GM12872 (cell line): ENCODE data around the gene HNMT.

Experiments
- TF ChIP-seq, protein P1 (sequence below): IDR thresholded peaks from 3 replicates; pipeline ENCODE4 v1.5.1; 2011; ENCODE audit warnings: low read depth, mild to moderate bottlenecking, low read length, moderate library complexity; ENCODE audit not compliant: insufficient read depth

The HNMT gene

DNA sequence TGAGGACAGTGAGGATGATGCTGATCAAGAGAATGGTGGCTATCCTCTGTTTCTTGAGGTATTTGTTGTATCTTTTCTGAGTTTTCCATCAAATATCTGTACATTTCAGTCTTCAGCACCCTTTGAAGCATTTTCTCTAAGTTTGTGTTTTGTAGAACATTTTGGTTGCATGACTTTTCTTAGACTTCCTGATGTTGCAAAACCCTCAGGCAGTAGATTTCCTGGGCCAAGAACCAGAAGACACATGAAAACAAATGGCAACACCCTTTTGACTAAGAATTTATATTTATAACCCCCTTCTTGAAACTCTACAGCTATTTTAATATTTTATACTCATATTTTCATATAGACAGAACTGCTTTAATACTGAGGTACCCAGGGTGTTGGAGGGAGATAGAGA lies 16.2 kb downstream of the HNMT start:
- TF ChIP-seq, protein P1, sequence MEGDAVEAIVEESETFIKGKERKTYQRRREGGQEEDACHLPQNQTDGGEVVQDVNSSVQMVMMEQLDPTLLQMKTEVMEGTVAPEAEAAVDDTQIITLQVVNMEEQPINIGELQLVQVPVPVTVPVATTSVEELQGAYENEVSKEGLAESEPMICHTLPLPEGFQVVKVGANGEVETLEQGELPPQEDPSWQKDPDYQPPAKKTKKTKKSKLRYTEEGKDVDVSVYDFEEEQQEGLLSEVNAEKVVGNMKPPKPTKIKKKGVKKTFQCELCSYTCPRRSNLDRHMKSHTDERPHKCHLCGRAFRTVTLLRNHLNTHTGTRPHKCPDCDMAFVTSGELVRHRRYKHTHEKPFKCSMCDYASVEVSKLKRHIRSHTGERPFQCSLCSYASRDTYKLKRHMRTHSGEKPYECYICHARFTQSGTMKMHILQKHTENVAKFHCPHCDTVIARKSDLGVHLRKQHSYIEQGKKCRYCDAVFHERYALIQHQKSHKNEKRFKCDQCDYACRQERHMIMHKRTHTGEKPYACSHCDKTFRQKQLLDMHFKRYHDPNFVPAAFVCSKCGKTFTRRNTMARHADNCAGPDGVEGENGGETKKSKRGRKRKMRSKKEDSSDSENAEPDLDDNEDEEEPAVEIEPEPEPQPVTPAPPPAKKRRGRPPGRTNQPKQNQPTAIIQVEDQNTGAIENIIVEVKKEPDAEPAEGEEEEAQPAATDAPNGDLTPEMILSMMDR, result no peak

DNA sequence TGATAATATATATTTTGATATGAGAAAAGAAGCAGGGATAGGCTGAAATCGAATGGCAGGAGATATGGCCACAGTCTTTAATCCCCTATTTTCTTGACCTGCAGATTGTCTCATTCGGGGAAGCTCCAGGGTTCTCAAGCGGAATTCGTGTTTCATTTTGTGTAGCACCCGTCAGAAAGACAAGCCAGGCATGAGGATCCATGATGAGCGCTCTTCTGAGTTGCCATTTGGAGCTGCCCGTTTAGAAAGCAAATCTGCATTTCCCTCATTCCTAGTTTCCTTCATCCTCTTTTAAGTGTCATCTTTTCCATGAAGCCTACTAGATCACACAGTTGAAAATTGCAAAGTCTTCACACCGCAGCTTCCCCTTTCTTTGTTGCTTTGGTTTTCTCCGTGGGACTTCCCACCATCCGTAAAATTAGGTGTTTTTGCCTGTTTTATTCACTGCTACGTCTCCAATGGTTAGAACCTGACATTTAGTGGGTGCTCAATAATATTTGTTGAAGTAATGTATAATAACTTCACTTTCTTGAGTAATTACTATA lies 16.9 kb downstream of the HNMT start:
- TF ChIP-seq, protein P1, result no peak

DNA sequence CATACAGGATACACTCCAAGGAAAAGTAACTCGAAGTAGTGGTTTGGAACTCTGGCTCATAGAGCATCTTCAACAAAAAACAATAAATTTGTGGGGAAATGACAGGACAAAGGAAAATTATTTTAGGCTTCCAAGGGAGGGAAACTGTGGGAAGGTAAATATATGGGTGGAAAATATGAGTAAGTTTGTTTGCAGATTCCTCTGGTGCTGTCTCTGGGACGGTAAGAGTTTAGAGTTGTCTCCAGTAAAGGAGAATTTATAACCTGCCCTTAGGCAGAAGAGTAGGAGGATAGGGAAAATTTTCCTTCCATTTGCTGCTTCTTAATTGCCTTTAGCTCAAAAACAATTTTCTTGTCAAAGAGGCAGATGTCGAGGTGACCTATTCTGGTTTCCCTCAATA lies 19.3 kb downstream of the HNMT start:
- TF ChIP-seq, protein P1, result no peak

DNA sequence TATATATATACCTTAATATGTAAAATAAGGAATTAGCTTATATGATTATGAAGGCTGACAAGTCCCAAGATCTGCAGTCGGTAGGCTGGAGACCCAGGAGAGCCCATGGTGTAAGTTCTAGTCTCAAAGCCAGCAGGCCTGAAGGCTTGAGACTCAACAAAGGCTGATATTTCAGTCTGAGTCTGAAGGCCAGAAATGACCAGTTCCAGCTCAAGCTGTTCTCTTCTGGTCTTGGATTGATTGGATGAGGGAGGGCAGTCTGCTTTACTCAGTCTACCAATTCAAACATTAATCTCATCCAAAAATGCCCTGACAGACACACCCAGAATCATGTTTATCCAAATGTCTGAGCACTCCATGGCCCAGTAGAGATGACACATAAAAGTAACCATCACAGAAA lies 22.0 kb downstream of the HNMT start:
- TF ChIP-seq, protein P1, result no peak

DNA sequence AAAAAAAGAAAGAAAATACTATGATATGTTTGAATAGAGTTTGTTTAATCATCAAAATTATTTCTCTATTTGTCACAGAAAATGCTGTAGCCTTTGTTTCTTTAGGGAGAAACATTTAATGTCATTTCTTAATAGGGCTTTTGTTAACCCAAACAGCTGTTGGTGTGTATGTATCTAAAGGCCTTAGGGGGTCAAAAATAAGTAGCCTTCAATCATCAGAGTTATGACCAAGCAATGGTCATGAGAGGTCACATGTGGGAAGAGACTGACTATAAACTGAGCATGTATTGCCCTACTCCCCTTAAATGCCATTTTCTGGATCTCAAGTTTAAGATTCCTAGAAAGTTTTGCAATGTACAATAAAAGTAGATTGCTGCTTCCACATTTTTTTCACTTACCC lies 22.7 kb downstream of the HNMT start:
- TF ChIP-seq, protein P1, result no peak

DNA sequence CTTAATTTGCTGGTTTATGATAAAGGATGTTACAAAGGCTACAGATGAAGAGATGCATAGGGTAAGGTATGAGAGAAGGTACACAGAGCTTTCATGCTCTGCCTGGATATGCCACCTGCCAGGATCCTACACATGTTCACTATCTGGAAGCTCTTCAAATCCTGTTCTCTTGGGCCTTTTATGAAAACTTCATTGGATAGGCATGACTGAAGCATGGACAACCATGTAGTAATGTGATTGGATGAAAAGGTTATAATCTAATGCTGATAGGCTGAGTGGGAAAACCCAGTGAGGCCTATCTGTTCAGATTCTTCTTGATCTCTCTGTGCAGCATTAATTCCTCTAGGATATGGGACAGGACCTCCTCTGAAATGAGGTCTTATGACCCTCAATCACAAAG lies 26.8 kb downstream of the HNMT start:
- TF ChIP-seq, protein P1, result no peak

DNA sequence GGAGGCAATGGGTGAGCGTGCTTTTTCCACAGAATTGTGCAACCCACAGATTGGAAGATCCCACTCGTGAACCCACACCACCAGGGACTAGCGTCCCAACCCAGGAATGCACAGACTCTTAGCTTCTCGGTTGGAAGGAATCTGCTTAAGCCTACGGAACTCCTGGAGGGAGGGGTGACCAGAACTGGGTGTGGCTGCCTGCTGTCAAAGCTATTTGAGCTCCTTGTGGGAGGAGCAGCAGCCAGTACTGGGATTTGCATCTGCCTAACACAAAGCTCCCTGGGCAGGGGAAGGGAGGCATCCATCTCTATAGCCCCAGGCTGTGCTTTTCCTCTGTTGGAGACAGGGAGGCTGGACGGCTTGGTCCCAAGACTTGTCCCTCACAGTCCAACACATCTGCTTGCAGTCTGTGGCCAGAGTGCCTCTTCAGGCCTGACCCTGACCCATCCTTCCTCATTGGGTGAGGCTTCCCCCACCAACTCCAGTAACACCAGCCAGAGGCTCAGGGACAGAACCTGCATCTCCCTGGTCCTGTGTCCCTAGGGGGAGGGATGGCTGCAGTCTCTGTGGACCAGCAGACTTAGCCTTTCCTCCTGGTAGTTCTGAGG lies 27.9 kb downstream of the HNMT start:
- TF ChIP-seq, protein P1, result no peak
